Effector memory CD8-positive, alpha-beta T cell (primary cell): Measurements from ENCODE around the gene PLCH2.
A peak's percentile ranks its signal among the peaks of the same experiment; 100 is the strongest.

ENCODE experiments used
- ATAC-seq: fragments of 150-1000 bp; cut with Tn5 transposase; replicated peaks from 2 replicates; pipeline ENCODE4 v1.10.0; 2021; ENCODE audit warnings: mild to moderate bottlenecking, moderate library complexity
- DNase-seq, 3 experiments: peaks; one replicate each; pipeline ENCODE4 v3.0.0; 2021
- H3K27ac Mint-ChIP-seq, 2 donors: one replicate each; pipeline ENCODE4 v1.8.0; 2022; ENCODE audit warnings: mild to moderate bottlenecking in 2 of 2, mixed read lengths in 2 of 2, moderate library complexity in 2 of 2
- H3K27me3 Mint-ChIP-seq, 2 donors: one replicate each; pipeline ENCODE4 v1.8.0; 2022; ENCODE audit warnings: mixed read lengths in 2 of 2
- H3K36me3 Mint-ChIP-seq: one replicate; pipeline ENCODE4 v1.8.0; 2022; ENCODE audit warnings: mild to moderate bottlenecking, moderate library complexity, mixed read lengths; ENCODE audit not compliant: insufficient read depth
- H3K4me1 Mint-ChIP-seq, 2 donors: one replicate each; pipeline ENCODE4 v1.8.0; 2022; ENCODE audit warnings: low read depth in 2 of 2, mixed read lengths in 2 of 2
- H3K4me3 Mint-ChIP-seq, 2 donors: one replicate each; pipeline ENCODE4 v1.8.0; 2022; ENCODE audit warnings: mild to moderate bottlenecking in 2 of 2, mixed read lengths in 2 of 2, moderate library complexity in 2 of 2
- H3K9me3 Mint-ChIP-seq, 2 donors: one replicate each; pipeline ENCODE4 v1.8.0; 2022; ENCODE audit warnings: mixed read lengths in 2 of 2

The PLCH2 gene

DNA sequence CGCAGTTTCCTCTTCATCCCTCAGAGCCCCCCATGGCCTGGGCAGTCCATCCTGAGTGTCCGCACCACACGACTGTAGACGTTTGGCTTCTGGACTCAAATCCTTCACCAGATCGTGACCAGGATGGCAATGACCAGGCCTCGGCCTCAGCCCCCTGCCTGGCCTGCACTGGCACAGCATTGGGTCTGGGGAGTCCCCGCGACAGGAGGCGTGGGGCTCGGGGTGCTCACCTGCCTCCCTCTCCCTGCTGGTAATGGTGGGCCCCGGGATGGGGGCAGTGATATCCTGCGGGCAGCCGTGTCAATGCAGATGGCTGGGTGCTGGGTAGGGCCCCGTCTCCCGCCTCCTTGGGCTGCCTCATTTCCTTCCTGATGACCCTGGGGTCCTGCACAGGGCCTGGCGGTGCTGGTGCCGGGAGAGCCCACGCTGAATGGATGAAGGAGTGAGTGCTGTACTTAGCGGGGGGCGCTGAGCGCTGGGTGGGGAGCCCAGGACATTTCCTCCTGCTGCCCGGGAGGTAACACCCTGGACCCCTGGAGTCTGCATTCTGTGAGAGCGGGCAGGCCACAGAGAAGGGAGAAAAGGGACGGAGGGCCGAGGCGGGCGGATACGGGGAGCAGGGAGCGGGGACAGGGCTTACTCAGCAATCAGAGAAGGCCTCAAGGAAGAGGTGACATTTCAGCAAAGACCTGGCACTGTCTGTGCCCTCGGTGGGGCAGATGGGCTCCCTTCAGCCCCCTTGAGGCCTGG is 78.0 kb downstream of the PLCH2 start:
- no peaks in the 10 kb centered on the region for H3K9me3 Mint-ChIP-seq
- peak overlapping the region; percentile 93 to 98 for H3K4me3 Mint-ChIP-seq
- H3K4me1 Mint-ChIP-seq, result peaks cover 39 to 43% of the 10 kb centered on the region in 2 donors
- DNase-seq, result no peak
- peaks cover 24% of the 10 kb centered on the region for H3K36me3 Mint-ChIP-seq
- peak overlapping the region; percentile 96 to 99 for H3K27ac Mint-ChIP-seq
- H3K27me3 Mint-ChIP-seq, result no peaks in the 10 kb centered on the region
- no peak for ATAC-seq

DNA sequence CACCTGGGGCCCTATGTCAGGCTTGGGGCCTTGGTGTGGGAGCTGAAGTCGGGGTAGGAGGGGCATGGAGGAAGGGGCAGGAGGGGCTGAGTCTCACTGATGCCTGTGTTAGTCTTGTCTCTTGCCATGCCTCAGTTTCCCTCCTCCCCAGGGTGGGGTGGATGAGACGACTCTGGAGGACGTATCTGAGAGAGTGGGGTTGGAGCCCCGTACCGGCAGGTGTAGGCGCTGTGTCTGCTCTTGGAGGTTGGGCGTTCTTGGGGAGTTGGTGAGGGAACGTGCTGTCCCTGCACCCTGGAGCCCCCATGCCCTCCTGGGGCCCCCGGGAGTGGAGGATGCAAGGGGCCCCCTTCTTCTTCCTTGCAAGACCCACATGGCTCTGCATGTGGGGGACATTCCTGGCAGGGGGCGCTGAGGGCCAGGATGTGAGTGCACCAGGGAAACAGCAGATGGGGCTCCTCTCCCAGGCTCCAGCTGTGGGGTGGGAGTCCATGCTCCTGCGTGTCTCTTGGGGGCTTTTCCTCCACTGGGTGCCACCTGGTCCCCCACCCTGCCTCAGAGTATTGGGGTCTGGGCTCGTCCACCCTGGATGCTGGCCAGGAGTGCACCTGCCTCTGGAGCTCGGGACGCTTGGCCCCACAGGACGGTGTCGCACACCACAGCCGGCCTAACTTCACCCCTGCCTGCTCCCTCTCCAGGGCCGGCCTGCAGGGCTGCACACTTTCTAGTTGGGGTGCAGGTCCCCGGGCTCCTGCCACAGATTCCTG is 78.7 kb downstream of the PLCH2 start:
- H3K27me3 Mint-ChIP-seq, result no peaks in the 10 kb centered on the region
- peak in 2 of 3 experiments; percentile 27 to 38 for DNase-seq
- H3K27ac Mint-ChIP-seq, result peak overlapping the region; percentile 96 to 99
- peak overlapping the region; percentile 93 to 98 for H3K4me3 Mint-ChIP-seq
- peaks cover 31% of the 10 kb centered on the region for H3K36me3 Mint-ChIP-seq
- peaks cover 38 to 41% of the 10 kb centered on the region in 2 donors for H3K4me1 Mint-ChIP-seq
- H3K9me3 Mint-ChIP-seq, result no peaks in the 10 kb centered on the region
- ATAC-seq, result no peak
